ENCODE results near the gene LYSMD2.
A peak's percentile ranks its signal among the peaks of the same experiment; 100 is the strongest.

Gene LYSMD2

GRCh38 chr15:51751697-51752683 is 14.5 kb upstream of the LYSMD2 start:
- DNase-seq, result peak; percentile 77

- DNase-seq, result peak; percentile 85
These were observed 13.6 kb upstream of the LYSMD2 start, which contains the start of gene TMOD2 for GRCh38 chr15:51750792-51751696. TMOD2 (plus strand) TSS chr15:51751597; CDS start chr15:51766442, 14,845 bp downstream.

DNA sequence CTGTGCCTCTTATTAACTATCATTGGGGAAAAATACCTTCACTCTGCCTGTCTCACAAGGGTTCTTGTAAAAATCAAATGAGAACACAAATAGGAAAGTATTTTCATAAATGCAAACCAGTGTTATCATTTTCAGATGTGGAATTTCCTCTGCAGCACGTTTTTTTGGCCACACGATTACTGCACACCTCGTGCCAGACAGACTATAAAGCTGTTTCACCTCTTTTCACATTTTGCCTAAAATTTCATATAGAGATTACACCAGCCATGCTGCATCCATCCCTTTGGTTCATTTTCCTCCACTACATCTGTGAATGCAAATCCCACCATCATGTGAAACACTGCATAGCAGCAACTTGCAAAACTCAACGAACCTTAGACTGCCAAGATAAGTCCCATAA is 12.7 kb upstream of the LYSMD2 start:
- DNase-seq, result no peak

- no peak for DNase-seq
These were observed 11.9 kb upstream of the LYSMD2 start for GRCh38 chr15:51749307-51749706.

DNA sequence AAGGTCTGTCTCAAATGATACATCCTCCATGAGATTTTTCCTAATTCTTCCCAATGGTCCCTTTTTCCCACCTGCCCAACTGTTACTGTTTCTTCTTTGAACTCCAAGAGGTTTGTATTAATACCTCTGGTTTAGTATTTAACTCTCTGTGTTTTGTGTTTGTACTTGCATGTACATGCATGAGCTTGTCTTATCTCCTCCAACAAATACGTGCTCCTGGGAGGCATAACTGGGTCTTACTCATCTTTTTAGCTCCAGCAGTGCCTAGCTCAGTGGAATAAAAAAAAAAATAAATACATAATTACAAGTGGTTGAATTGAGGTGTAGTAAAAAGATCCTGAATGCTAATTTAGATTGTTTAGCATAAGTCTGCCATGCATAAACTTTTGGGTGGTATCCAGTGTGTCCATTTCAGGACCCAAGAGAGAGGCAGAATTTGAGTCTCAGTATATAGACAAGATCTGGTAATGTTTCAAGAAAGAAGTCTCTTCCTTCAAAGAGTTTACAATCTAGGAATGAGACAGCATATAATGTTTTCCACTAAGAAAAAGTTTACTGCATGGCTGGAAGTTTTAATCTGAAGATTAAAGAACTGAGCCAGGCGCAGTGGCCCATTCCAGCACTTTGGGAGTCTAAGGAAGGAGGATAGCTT is 1.7 kb upstream of the LYSMD2 start:
- no peak for DNase-seq

- DNase-seq, result no peak
These were observed 1.1 kb upstream of the LYSMD2 start for GRCh38 chr15:51738553-51738952.

DNA sequence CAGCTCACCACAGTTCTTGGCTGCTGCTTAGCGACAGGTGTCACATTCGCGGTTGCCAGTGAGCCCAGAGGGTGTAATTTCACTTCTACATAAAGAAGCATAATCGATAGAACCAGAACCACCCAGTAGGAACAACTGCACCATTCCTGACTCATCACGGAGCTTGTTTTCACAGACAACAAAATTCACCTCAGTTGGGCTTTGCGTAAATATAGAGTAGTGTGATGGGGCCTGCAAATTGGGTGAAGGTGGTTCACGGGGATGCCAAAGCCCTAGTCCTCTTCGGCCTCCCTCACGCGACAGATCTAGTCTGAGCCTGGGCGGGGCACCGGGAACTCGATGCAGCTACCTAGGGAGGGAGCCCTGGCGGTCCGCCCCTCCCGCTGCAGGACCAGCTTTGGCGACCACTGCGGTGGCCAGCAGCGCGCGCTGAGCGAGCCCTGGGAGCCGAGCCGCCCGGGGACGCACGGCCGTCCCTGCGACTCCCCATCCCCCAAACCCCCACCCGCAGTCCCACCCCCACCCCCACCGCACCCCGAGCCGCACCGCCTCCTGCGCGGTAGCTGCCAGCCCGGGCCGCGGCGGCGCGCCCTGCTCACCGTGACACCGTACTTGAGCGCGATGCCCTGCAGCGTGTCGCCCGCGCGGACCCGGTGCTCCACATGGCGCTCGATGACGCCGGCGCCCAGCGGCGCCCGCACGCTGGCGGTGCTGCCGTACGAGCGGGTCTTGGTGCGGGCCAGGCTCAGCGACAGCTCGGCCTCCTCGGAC is 519 bp downstream of the LYSMD2 start:
- peak; percentile 76 for DNase-seq

- no peak for DNase-seq
These were observed 1.4 kb downstream of the LYSMD2 start for GRCh38 chr15:51736069-51736468.

- no peak for DNase-seq
These were observed 2.0 kb downstream of the LYSMD2 start for GRCh38 chr15:51735228-51736010.

DNA sequence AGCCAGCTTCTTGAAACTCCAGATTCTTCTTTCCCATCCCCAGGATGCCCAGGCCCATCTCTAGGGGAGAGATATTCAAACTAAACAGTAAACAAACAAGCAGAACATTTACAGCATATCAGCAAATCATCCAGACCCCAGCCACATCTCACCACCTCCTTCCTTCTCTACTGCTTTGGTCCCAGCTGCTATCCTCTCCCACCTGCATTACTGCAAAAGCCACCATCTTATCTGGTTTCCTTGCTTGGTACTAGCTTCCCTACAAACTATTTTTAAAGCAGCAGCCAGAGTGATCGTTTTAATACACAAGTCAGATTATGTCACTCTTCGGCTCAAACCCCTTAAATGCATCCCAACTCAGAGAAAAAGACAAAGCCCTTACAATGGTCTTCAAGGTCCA is 4.8 kb downstream of the LYSMD2 start:
- no peak for DNase-seq

DNA sequence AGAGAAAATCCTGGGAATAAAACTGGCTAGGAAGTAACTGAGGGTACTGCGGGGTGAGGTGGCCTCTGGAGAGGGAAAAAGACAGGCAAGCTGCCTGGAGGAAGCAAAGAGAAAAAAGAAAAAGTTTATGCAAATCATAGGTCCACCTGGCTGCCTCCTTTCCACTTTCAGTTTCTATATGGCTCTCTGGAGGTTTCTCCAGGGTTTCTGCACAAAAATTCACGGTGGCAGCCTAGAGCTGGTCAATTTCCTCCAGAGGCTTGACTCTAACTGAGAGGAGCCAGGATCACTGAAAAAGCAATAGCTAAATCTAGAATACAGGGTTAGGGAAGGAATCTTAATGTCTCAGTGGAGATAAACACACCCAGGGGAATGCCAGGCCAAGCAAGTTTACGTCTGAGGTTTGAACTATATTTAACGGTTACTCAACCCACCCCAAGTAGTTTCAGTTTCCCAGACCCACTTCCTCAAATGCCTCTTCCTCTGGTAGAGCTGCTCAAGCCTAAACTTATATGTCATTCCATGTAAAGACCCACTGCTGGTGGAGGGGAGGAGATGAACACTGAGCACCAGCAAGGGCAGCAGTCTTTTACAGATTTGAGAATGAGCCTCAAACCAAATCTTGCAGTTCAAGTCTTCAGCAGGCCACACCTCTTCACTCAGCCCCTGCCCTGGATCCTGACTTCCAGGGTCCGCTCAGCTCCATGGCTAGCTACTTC is 5.7 kb downstream of the LYSMD2 start:
- no peak for DNase-seq

DNA sequence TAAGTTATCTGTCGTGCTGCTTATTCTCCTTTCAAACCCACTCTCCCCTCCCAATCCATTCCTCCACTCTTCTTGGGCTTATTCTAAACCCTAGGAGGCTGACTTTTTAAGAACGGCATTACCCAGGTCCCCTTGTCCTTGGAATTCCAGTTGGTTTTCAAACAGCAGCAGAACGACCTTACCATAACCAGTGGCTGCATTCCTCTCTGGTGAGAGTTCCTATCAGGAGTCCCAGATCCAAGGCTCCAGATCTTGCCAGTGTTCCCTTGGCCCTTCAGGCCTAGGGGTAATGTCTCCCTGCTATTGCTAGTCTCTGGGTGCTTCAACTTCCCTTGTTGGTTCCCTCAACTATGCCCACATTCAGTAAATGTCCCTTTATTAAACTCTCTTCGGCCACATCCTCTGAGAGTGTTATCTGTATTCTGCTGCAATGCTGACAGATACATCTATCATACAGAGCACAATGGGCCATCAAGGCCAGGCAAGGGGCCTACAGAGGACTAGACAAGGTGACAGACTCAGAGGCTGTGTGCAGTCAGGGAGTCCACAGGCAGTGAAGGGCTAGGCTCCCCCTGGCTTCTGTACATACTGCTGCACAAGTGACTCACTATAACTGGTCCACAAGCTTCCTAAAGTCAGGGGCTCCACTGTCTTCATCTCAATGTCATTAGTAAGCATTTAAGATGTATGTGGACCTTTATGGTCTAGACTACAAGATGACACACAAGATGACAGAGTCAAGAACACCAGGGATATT is 10.1 kb downstream of the LYSMD2 start:
- DNase-seq, result peak; percentile 82

GRCh38 chr15:51726302-51727073 is 11.0 kb downstream of the LYSMD2 start:
- peak; percentile 99 for DNase-seq

GRCh38 chr15:51724673-51725072 is 12.8 kb downstream of the LYSMD2 start:
- DNase-seq, result peak; percentile 75

DNA sequence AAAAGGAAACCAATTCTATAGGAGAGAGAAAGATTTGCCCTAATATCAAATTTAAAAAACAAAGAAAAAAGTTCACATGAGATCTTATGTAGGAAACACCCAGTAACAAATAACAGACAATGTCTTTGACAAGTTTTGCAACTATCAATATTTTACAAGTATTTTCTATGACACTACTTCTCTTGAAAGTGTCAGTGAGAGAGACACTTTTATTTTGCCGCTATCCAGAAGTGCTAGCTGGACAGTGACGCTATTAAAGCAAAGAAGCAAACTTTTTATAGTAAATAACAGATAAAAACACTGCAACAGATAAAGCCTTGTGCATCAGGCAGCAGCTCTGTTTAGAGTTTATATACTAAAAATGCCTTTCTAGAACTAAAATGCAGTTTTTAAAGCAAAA is 13.3 kb downstream of the LYSMD2 start:
- no peak for DNase-seq

GRCh38 chr15:51721199-51721960 is 16.1 kb downstream of the LYSMD2 start:
- no peak for DNase-seq

- no peak for DNase-seq
These were observed 17.1 kb downstream of the LYSMD2 start for GRCh38 chr15:51720201-51720995.
